Sciatic nerve (tissue), 2 donors: ENCODE results near the gene DNAAF9. TPM values are rescaled to one million over a fixed set of nuclear protein-coding genes. Genes with fewer than 3 reads are reported as not detected.

Experiments
- ATAC-seq: fragments of 200-7000 bp; cut with Tn5 transposase; one replicate; pipeline ENCODE4 v1.9.1; 2020; ENCODE audit warnings: mild to moderate bottlenecking, moderate library complexity
- DNase-seq: peaks from one replicate; pipeline ENCODE4 v3.0.0-alpha.2; 2020; ENCODE audit warnings: low spot score
- intact Hi-C: fragments of 100-400 bp; cut with DNase I; formaldehyde crosslinking; loops from one replicate; pipeline ENCODE4 v1.14.2; 2022
- total RNA-seq: library from RNA; stranded (reverse); fragmentation: NEBNext Ultra II Directional; extraction: Animal tissue kit (Norgen Biotek cat#: 25700); gene quantifications from one replicate; pipeline ENCODE4 v1.2.1, GENCODE V29; 2021
- donor health status: DM: no; HTN: no; CAD: no.
- donor health status: DM: no; HTN: no; CAD: no.

DNAAF9 gene
- total RNA-seq, 1 donor from 2014 or later, result 35.0 TPM

GRCh38 chr20:3382836-3383235, 24.6 kb downstream of the DNAAF9 start:
- intact Hi-C loops, result no loop called here
- ATAC-seq, result no peak
- no peak for DNase-seq

GRCh38 chr20:3380228-3381070, 27.0 kb downstream of the DNAAF9 start:
- intact Hi-C loops, result no loop called here
- ATAC-seq (no peak), DNase-seq (no peak)

- intact Hi-C loops, result no loop called here
- DNase-seq (no peak), ATAC-seq (no peak)
Measured at GRCh38 chr20:3378138-3378537, 29.3 kb downstream of the DNAAF9 start.

- DNase-seq (no peak), ATAC-seq (no peak)
- intact Hi-C loops, result no loop called here
Measured at GRCh38 chr20:3377644-3378043, 29.8 kb downstream of the DNAAF9 start.

- DNase-seq (no peak), ATAC-seq (peak; percentile 32)
- intact Hi-C loops, result no loop called here
Measured at GRCh38 chr20:3374296-3374695, 33.2 kb downstream of the DNAAF9 start.

- ATAC-seq, result no peak
- no peak for DNase-seq
- intact Hi-C loops, result no loop called here
Measured at GRCh38 chr20:3371754-3372153, 35.7 kb downstream of the DNAAF9 start.

GRCh38 chr20:3367089-3367488, 40.4 kb downstream of the DNAAF9 start:
- intact Hi-C loops, result no loop called here
- no peak for DNase-seq
- no peak for ATAC-seq

- no peak for DNase-seq
- intact Hi-C loops, result no loop called here
Measured at GRCh38 chr20:3364323-3365013, 43.0 kb downstream of the DNAAF9 start.

GRCh38 chr20:3360752-3361151, 46.7 kb downstream of the DNAAF9 start:
- intact Hi-C loops, result no loop called here
- no peak for ATAC-seq

More at GRCh38 chr20:3364323-3365013, 43.0 kb downstream of the DNAAF9 start:
- no peak for ATAC-seq

GRCh38 chr20:3358676-3359340, 48.7 kb downstream of the DNAAF9 start:
- ATAC-seq (no peak), DNase-seq (no peak)
- intact Hi-C loops, result no loop called here

More at GRCh38 chr20:3360752-3361151, 46.7 kb downstream of the DNAAF9 start:
- DNase-seq, result no peak

Other genes starting within 250 kb of the DNAAF9 start
- gene FASTKD5, start 247.8 kb downstream of the DNAAF9 start, total RNA-seq, result 9.4 TPM
- gene UBOX5, start 247.8 kb downstream of the DNAAF9 start, total RNA-seq, result 8.1 TPM
- gene LZTS3, start 234.1 kb downstream of the DNAAF9 start, total RNA-seq, result 10.5 TPM
- 68.2 TPM for gene DDRGK1, start 203.0 kb downstream of the DNAAF9 start, total RNA-seq
- gene ITPA, start 198.2 kb downstream of the DNAAF9 start, total RNA-seq, result 32.8 TPM
- 0.89 TPM for gene SLC4A11, start 168.5 kb downstream of the DNAAF9 start, total RNA-seq
- gene ATRN, start 63.3 kb upstream of the DNAAF9 start, total RNA-seq, result 31.5 TPM